Endothelial cell of umbilical vein (primary cell): ENCODE results near the gene CXCR4. TPM values are rescaled to one million over a fixed set of nuclear protein-coding genes. Genes with fewer than 3 reads are reported as not detected.

Experiments used
- BruUV-seq: library from RNA; stranded (reverse); fragments of 400-500 nt; replicated peaks from 2 replicates; lab custom pipeline; 2021; lab: Mats Ljungman, UMichigan
- CTCF ChIA-PET: fragments of 300-600, 350-600 bp; sonication (Branson Sonifier 250); formaldehyde crosslinking; loops from one replicate; lab custom pipeline; 2021; ENCODE audit warnings: antibody characterized with exemption, inconsistent platforms; lab: Charles Lee
- POLR2A ChIA-PET: fragments of 300-600, 350-600 bp; sonication (Branson Sonifier 250); formaldehyde crosslinking; loops from one replicate; lab custom pipeline; 2021; ENCODE audit warnings: antibody characterized with exemption, inconsistent platforms; lab: Charles Lee
- DNase-seq: peaks from one replicate; pipeline ENCODE4 v3.0.0-alpha.2; 2011; ENCODE audit warnings: low read depth, low spot score
- FAIRE-seq: peaks from 2 replicates; lab custom pipeline; 2011; peaks lifted over from hg19 to GRCh38; lab: Jason Lieb, UNC
- H2AFZ ChIP-seq: 2 replicates; pipeline ENCODE4 v1.6.0; 2012; ENCODE audit warnings: low read depth, low read length, control low read depth, inconsistent platforms
- H3K27ac ChIP-seq: 2 replicates; pipeline ENCODE4 v1.5.1; 2011; ENCODE audit warnings: low read depth, mild to moderate bottlenecking, control low read depth, low read length, moderate library complexity; ENCODE audit not compliant: insufficient read depth
- H3K27me3 ChIP-seq, 2 experiments: 2 replicates each; pipeline versions ENCODE4 v1.6.0 to v1.6.1; 2011; ENCODE audit warnings: low read length in 2 of 2, mixed read lengths in 1 of 2; ENCODE audit not compliant: control insufficient read depth in 2 of 2, insufficient read depth in 2 of 2
- H3K36me3 ChIP-seq, 2 experiments: 2 replicates in 1 of 2; 3 replicates in 1 of 2; pipeline ENCODE4 v1.5.1; 2011; ENCODE audit warnings: low read length in 2 of 2, mild to moderate bottlenecking in 1 of 2, moderate library complexity in 1 of 2; ENCODE audit not compliant: control insufficient read depth in 2 of 2, insufficient read depth in 2 of 2; ENCODE audit errors: extremely low read depth in 1 of 2
- H3K4me1 ChIP-seq: 3 replicates; pipeline ENCODE4 v1.5.1; 2011; ENCODE audit warnings: mild to moderate bottlenecking, low read length; ENCODE audit not compliant: control insufficient read depth, insufficient read depth; ENCODE audit errors: extremely low read depth
- H3K4me2 ChIP-seq: 2 replicates; pipeline ENCODE4 v1.6.1; 2011; ENCODE audit warnings: low read length, control low read depth, mixed read lengths; ENCODE audit not compliant: insufficient read depth
- H3K4me3 ChIP-seq, 3 experiments: fragments of 200-600 bp in 1 of 3; sonication (generic), shearing (Covaris generic) in 1 of 3; replicated peaks in 1 of 3; 2 replicates each; pipeline ENCODE4 v1.5.1; 2011 to 2016; ENCODE audit warnings: control low read depth in 3 of 3, low read length in 3 of 3, mild to moderate bottlenecking in 2 of 3, inconsistent platforms in 1 of 3, low read depth in 1 of 3, moderate library complexity in 1 of 3; ENCODE audit not compliant: insufficient read depth in 1 of 3
- H3K79me2 ChIP-seq: 2 replicates; pipeline ENCODE4 v1.6.0; 2012; ENCODE audit warnings: low read length, inconsistent platforms; ENCODE audit not compliant: control insufficient read depth, insufficient read depth
- H3K9ac ChIP-seq: replicated peaks from 2 replicates; pipeline ENCODE3; 2011; ENCODE audit warnings: low read length, control low read depth; ENCODE audit not compliant: insufficient read depth; ENCODE audit errors: extremely low read depth
- H3K9me1 ChIP-seq: replicated peaks from 3 replicates; pipeline ENCODE4 v1.6.0; 2011; ENCODE audit warnings: mild to moderate bottlenecking, low read length; ENCODE audit not compliant: control insufficient read depth, insufficient read depth; ENCODE audit errors: extremely low read depth
- H3K9me3 ChIP-seq: replicated peaks from 2 replicates; pipeline ENCODE4 v1.5.1; 2012; ENCODE audit warnings: low read length, inconsistent platforms; ENCODE audit not compliant: control insufficient read depth, insufficient read depth
- H4K20me1 ChIP-seq: replicated peaks from 2 replicates; pipeline ENCODE3; 2011; ENCODE audit warnings: mild to moderate bottlenecking, low read length; ENCODE audit not compliant: control insufficient read depth, insufficient read depth; ENCODE audit errors: extremely low read depth
- CTCF ChIP-seq, 2 donors: IDR thresholded peaks; 1 replicate in 1 of 2; 2 replicates in 1 of 2; pipeline ENCODE4 v1.5.1; 2011; ENCODE audit warnings: low read length in 2 of 2, mild to moderate bottlenecking in 2 of 2, moderate library complexity in 2 of 2, control low read depth in 1 of 2, inconsistent platforms in 1 of 2, low read depth in 1 of 2; ENCODE audit not compliant: insufficient read depth in 1 of 2; ENCODE audit errors: extremely low read depth in 1 of 2
- EZH2 ChIP-seq: IDR thresholded peaks from 2 replicates; pipeline ENCODE4 v1.6.1; 2012; ENCODE audit warnings: borderline replicate concordance, low read depth, mild to moderate bottlenecking, moderate library complexity, low read length, inconsistent platforms; ENCODE audit not compliant: severe bottlenecking
- FOS ChIP-seq: IDR thresholded peaks from 2 replicates; pipeline ENCODE4 v1.6.1; 2011; ENCODE audit warnings: mild to moderate bottlenecking, low read length, moderate library complexity, borderline replicate concordance; ENCODE audit not compliant: insufficient read depth
- GATA2 ChIP-seq: IDR thresholded peaks from 2 replicates; pipeline ENCODE4 v1.7.0; 2011; ENCODE audit warnings: low read depth, mild to moderate bottlenecking, moderate library complexity, mixed read lengths, low read length; ENCODE audit not compliant: insufficient read length, insufficient read depth
- JUN ChIP-seq: IDR thresholded peaks from 2 replicates; pipeline ENCODE4 v1.6.1; 2011; ENCODE audit warnings: borderline replicate concordance, low read depth; ENCODE audit not compliant: insufficient read length, insufficient read depth
- MAX ChIP-seq: IDR thresholded peaks from 2 replicates; pipeline ENCODE4 v1.6.1; 2011; ENCODE audit not compliant: insufficient read depth, insufficient read length
- MYC ChIP-seq: IDR thresholded peaks from one replicate; pipeline ENCODE4 v1.6.1; 2011; ENCODE audit warnings: mild to moderate bottlenecking, low read depth, low read length
- POLR2A ChIP-seq: IDR thresholded peaks from 2 replicates; pipeline ENCODE4 v1.6.1; 2012; ENCODE audit warnings: low read depth, mild to moderate bottlenecking, control low read depth, low read length
- POLR2AphosphoS5 ChIP-seq: IDR thresholded peaks from 2 replicates; pipeline ENCODE4 v1.6.1; 2012; ENCODE audit warnings: low read depth, mild to moderate bottlenecking, control low read depth, low read length, moderate library complexity; ENCODE audit not compliant: insufficient read depth
- dilution Hi-C: fragments of 300-500 bp; cut with MboI; formaldehyde crosslinking; loops from one replicate; pipeline ENCODE4 v1.15.0; 2019; ENCODE audit warnings: low sequenced_read_pairs; ENCODE audit not compliant: extremely low pct_ligation_motif_present
- intact Hi-C: fragments of 100-400 bp; cut with micrococcal nuclease; formaldehyde crosslinking; loops from one replicate; pipeline ENCODE4 v1.10.0; 2022
- polyA plus RNA-seq, 4 experiments: library from polyadenylated mRNA; depleted of rRNA in 3 of 4; stranded (reverse) in 3 of 4; unstranded in 1 of 4; fragments of >200 nt; gene quantifications; 2 replicates each; pipeline versions ENCODE4 v1.2.1 to v1.2.3, GENCODE V29; 2011 to 2012; ENCODE audit warnings: missing spikeins in 1 of 4
- total RNA-seq: library from RNA; stranded (reverse); gene quantifications from 2 replicates; pipeline ENCODE4 v1.2.3, GENCODE V29; 2021

Gene CXCR4
- total and polyA plus RNA-seq, 2 donors (not counting 3 experiments of a cell fraction or from before 2014, with no cell fraction given) = 42.2 to 52.4 TPM

- no peak overlapping the region for H3K27ac ChIP-seq
- no peak overlapping the region for H3K4me3 ChIP-seq
- no peak overlapping the region for H2AFZ ChIP-seq
- H3K36me3 ChIP-seq = peaks cover 0 to 3% of the 10 kb centered on the region in 2 experiments
- no TSS peak for BruUV-seq
- H4K20me1 ChIP-seq = no peaks in the 10 kb centered on the region
- no peak for TF ChIP-seq JUN
- H3K9ac ChIP-seq = no peak overlapping the region
- no peaks in the 10 kb centered on the region for H3K9me3 ChIP-seq
- H3K9me1 ChIP-seq = no peaks in the 10 kb centered on the region
- no peak overlapping the region for H3K4me2 ChIP-seq
- peaks cover 25 to 28% of the 10 kb centered on the region in 2 experiments for H3K27me3 ChIP-seq
- H3K4me1 ChIP-seq = peaks cover 11% of the 10 kb centered on the region
- POLR2A ChIA-PET = no interaction called here
- dilution Hi-C loops (no loop called here), intact Hi-C loops (no loop called here)
- CTCF ChIA-PET = no interaction called here
- DNase-seq (no peak), FAIRE-seq (no peak)
- no peaks in the 10 kb centered on the region for H3K79me2 ChIP-seq
Observed at GRCh38 chr2:136112317-136113208, 5.4 kb downstream of the CXCR4 start.

- intact Hi-C loops (no loop called here), dilution Hi-C loops (no loop called here)
- no peak overlapping the region for H2AFZ ChIP-seq
- H4K20me1 ChIP-seq = no peaks in the 10 kb centered on the region
- H3K9me1 ChIP-seq = no peaks in the 10 kb centered on the region
- ChIA-PET POLR2A (no interaction called here), CTCF (no interaction called here)
- H3K4me3 ChIP-seq = no peak overlapping the region
- H3K36me3 ChIP-seq = peaks cover 0 to 3% of the 10 kb centered on the region in 2 experiments
- no peak overlapping the region for H3K9ac ChIP-seq
- no peaks in the 10 kb centered on the region for H3K79me2 ChIP-seq
- peaks cover 4% of the 10 kb centered on the region for H3K4me1 ChIP-seq
- BruUV-seq = no TSS peak
- H3K27ac ChIP-seq = no peak overlapping the region
- TF ChIP-seq MYC (no peak), JUN (no peak), GATA2 (no peak), CTCF (IDR thresholded peaks at IDR 0.05; ENCODE audit: extremely low read depth in 1 of 2, insufficient read depth in 1 of 2, low read depth in 1 of 2, low read length in 2 of 2) (no peak), MAX (no peak), POLR2AphosphoS5 (no peak), EZH2 (no peak), FOS (no peak), POLR2A (no peak)
- FAIRE-seq (no peak), DNase-seq (no peak)
- no peak overlapping the region for H3K4me2 ChIP-seq
- peaks cover 23 to 24% of the 10 kb centered on the region in 2 experiments for H3K27me3 ChIP-seq
- H3K9me3 ChIP-seq = no peaks in the 10 kb centered on the region
Observed at GRCh38 chr2:136111711-136112110, 6.2 kb downstream of the CXCR4 start.
